Lower lobe of right lung (tissue), 2 donors: ENCODE measurements around the gene FBXL13. TPM values are rescaled to one million over a fixed set of nuclear protein-coding genes. Genes with fewer than 3 reads are reported as not detected.
"Not testable (repeated sequence)": the region's sequence is repeated elsewhere in the genome, so short reads cannot be mapped to it uniquely, and the experiment has no call there.

ENCODE experiments used
- ATAC-seq, 2 donors: fragments of 200-7000 bp; cut with Tn5 transposase; one replicate each; pipeline ENCODE4 v1.9.1; 2020 to 2022; ENCODE audit warnings: mild to moderate bottlenecking in 2 of 2, moderate library complexity in 2 of 2
- DNase-seq: peaks from one replicate; pipeline ENCODE4 v3.0.0-alpha.2; 2020
- H3K27ac ChIP-seq: fragments of 200-600 bp; one replicate; pipeline ENCODE4 v1.8.0; 2022
- H3K27me3 ChIP-seq: fragments of 200-600 bp; one replicate; pipeline ENCODE4 v1.8.0; 2022; ENCODE audit warnings: low read depth
- H3K36me3 ChIP-seq: fragments of 200-600 bp; one replicate; pipeline ENCODE4 v1.8.0; 2022; ENCODE audit warnings: mild to moderate bottlenecking
- H3K4me1 ChIP-seq: fragments of 200-600 bp; one replicate; pipeline ENCODE4 v1.8.0; 2022
- H3K4me3 ChIP-seq: fragments of 200-600 bp; one replicate; pipeline ENCODE4 v1.8.0; 2022; ENCODE audit warnings: mild to moderate bottlenecking
- H3K9me3 ChIP-seq: fragments of 200-600 bp; one replicate; pipeline ENCODE4 v1.8.0; 2022
- intact Hi-C: fragments of 100-400 bp; cut with DNase I; formaldehyde crosslinking; loops from one replicate; pipeline ENCODE4 v1.11.0; 2022
- total RNA-seq: library from RNA; stranded (reverse); fragmentation: NEBNext Ultra II Directional; extraction: Animal tissue kit (Norgen Biotek cat#: 25700); gene quantifications from one replicate; pipeline ENCODE4 v1.2.1, GENCODE V29; 2021
- TF ChIP-seq, protein P1 (sequence below): fragments of 200-600 bp; IDR thresholded peaks from one replicate; pipeline ENCODE4 v1.8.0; 2022; ENCODE audit warnings: antibody characterized with exemption, mild to moderate bottlenecking
- donor health status: DM: no; HTN: yes; CAD: no; lungs with severe emphysema.

Gene FBXL13
- total RNA-seq, 1 donor from 2014 or later: 3.4 TPM

DNA sequence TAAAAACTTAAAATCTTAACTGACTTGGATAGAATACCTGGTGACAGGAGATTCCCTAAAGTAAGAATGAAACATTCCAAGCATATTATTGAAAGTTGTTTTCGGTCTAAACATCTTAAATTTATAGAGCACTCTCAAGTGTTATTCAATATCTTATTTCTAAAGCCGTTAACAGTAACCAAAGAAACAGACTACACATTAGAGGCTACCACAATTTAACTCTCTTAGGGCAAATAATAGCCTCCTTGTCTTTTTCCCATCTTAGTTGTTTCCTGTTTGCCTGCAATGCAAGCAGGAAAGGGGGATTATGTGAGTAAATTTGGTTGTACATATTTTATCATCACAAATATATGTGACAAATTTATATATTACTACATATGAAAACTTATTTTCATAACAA, 42.9 kb upstream of the FBXL13 start:
- no peaks in the 10 kb centered on the region for H3K27me3 ChIP-seq

DNA sequence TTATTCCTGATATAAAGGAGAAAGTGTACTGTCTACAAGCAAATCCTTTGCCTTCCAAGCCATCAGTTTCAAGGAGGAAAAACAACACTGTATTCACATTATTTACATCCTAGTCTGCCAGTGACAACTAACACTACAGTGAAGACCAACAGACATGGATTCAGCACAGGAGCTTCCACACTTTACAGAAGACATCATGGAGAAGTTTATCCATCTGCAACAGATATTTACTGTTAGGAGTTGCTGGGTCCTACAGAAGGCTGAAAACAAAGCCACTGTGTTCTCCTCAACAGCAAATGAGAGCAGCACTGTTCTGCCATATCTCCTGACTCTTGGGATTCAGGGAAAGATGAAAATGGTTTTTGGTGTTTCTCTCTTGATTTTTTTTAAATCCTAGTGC, 42.4 kb upstream of the FBXL13 start:
- Histone ChIP-seq H3K4me3 (no peak overlapping the region), H3K36me3 (peaks cover 33% of the 10 kb centered on the region), H3K27ac (no peak overlapping the region), H3K9me3 (no peaks in the 10 kb centered on the region), H3K4me1 (no peaks in the 10 kb centered on the region), H3K27me3 (no peaks in the 10 kb centered on the region)
- no peak for DNase-seq
- TF ChIP-seq, protein P1, sequence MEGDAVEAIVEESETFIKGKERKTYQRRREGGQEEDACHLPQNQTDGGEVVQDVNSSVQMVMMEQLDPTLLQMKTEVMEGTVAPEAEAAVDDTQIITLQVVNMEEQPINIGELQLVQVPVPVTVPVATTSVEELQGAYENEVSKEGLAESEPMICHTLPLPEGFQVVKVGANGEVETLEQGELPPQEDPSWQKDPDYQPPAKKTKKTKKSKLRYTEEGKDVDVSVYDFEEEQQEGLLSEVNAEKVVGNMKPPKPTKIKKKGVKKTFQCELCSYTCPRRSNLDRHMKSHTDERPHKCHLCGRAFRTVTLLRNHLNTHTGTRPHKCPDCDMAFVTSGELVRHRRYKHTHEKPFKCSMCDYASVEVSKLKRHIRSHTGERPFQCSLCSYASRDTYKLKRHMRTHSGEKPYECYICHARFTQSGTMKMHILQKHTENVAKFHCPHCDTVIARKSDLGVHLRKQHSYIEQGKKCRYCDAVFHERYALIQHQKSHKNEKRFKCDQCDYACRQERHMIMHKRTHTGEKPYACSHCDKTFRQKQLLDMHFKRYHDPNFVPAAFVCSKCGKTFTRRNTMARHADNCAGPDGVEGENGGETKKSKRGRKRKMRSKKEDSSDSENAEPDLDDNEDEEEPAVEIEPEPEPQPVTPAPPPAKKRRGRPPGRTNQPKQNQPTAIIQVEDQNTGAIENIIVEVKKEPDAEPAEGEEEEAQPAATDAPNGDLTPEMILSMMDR: no peak
- ATAC-seq: no peak
- intact Hi-C loops: no loop called here

More for the DNA sequence above, 42.9 kb upstream of the FBXL13 start:
- ATAC-seq: no peak
- Histone ChIP-seq H3K4me1 (no peaks in the 10 kb centered on the region), H3K4me3 (no peak overlapping the region), H3K9me3 (no peaks in the 10 kb centered on the region), H3K36me3 (peaks cover 37% of the 10 kb centered on the region), H3K27ac (no peak overlapping the region)
- intact Hi-C loops: no loop called here
- TF ChIP-seq, protein P1: no peak
- DNase-seq: no peak

DNA sequence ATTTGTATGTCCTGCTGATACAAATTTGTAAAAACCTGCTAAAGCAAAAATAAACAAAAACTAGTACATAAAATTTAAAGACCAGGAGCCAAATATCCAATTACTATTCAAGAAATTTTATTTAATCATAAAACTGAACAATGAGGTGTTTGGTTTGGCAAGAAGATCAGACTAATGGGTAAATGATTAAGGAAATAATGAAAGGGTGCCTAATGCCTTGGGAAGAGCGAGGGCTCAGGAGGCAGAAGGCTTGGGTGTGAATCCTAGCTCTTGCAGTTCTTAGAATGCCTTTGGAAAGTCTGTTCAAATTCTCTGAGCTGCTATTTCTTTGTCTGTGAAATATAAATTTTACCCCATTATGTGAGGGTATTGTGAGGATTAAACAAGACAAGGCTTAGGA, 41.9 kb upstream of the FBXL13 start:
- Histone ChIP-seq H3K9me3 (no peaks in the 10 kb centered on the region), H3K4me3 (no peak overlapping the region), H3K27ac (no peak overlapping the region), H3K27me3 (no peaks in the 10 kb centered on the region), H3K36me3 (peaks cover 28% of the 10 kb centered on the region), H3K4me1 (no peaks in the 10 kb centered on the region)
- intact Hi-C loops: no loop called here
- ATAC-seq (no peak), DNase-seq (no peak)
- TF ChIP-seq, protein P1: no peak

DNA sequence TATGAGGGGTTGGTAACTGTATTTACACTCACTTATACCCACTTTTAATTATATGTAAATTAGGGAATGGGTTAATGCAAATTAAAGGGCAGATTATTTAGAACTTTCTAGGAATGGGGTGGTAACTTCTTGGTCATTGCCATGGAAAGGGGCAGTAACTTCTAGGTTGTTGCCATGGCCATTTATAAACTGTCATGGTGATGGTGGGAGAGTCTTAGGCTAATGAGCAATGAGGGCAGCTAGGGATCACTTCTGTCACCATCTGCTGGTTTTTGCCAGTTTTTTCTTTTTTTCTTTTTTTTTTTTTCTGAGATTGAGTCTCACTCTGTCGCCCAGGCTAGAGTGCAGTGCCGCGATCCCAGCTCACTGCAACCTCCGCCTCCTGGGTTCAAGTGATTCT, 41.2 kb upstream of the FBXL13 start:
- Histone ChIP-seq H3K4me3 (no peak overlapping the region), H3K36me3 (peaks cover 21% of the 10 kb centered on the region), H3K9me3 (no peaks in the 10 kb centered on the region), H3K27ac (no peak overlapping the region), H3K27me3 (no peaks in the 10 kb centered on the region), H3K4me1 (no peaks in the 10 kb centered on the region)
- no peak for ATAC-seq
- TF ChIP-seq, protein P1: no peak
- intact Hi-C loops: no loop called here
- no peak for DNase-seq

DNA sequence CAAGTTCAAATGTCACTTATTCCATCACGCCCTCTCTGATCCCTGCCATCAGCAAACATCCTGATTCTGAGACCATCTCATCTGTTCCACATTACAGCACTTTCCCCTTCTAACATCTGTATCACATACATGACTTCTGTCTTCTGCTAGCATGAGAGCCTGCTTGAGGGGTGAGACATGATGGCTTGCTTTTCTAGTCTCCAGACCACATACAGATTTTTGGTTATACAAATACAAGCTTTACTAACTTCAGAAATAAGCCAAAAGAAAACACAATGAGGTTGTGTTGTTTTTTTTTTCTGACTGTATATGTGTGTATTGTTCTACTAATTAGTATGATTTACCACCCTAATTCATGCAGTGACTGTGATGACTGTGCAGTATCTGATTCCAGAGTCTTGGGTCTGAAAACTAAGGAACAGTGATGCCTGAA, 40.0 kb upstream of the FBXL13 start:
- H3K27me3 ChIP-seq: no peaks in the 10 kb centered on the region
- ATAC-seq (no peak), DNase-seq (no peak)
- H3K4me3 ChIP-seq: no peak overlapping the region
- no peaks in the 10 kb centered on the region for H3K4me1 ChIP-seq
- H3K27ac ChIP-seq: no peak overlapping the region
- TF ChIP-seq, protein P1: no peak
- intact Hi-C loops: no loop called here
- H3K36me3 ChIP-seq: peaks cover 14% of the 10 kb centered on the region
- H3K9me3 ChIP-seq: no peaks in the 10 kb centered on the region

DNA sequence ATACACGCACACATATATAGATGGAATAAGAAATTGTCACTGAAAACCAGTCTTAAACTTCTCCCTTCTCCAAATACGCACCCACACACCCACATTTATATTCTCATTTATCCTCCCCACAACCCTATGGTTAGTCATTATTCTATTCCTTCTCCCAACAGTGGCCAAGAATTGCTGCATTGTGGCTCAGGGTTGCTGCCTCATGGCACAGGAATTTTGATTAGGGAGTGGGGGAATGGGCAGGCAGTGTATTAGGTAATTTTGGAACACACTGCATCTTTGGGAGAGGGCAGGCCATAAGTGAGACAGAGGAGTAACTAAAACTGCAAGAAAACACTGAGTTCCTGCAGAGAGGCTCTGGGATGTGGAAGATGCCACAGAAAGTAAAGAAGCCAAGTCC, 38.6 kb upstream of the FBXL13 start:
- Histone ChIP-seq H3K4me1 (no peaks in the 10 kb centered on the region), H3K9me3 (no peaks in the 10 kb centered on the region), H3K36me3 (peaks cover 10% of the 10 kb centered on the region), H3K27me3 (no peaks in the 10 kb centered on the region), H3K27ac (no peak overlapping the region), H3K4me3 (no peak overlapping the region)
- DNase-seq: no peak
- TF ChIP-seq, protein P1: no peak
- intact Hi-C loops: no loop called here
- no peak for ATAC-seq

DNA sequence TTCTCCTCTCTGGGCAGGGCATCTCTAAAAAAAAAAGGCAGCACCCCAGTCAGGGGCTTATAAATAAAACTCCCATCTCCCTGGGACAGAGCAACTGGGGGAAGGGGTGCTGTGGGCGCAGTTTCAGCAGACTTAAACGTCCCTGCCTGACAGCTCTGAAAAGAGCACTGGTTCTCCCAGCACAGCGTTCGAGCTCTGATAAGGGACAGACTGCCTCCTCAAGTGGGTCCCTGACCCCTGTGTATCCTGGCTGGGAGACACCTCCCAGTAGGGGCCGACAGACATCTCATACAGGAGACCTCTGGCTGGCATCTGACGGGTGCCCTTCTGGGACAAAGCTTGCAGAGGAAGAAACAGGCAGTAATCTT, 32.1 kb upstream of the FBXL13 start:
- H3K27ac ChIP-seq, H3K4me1 ChIP-seq, H3K27me3 ChIP-seq, DNase-seq, H3K9me3 ChIP-seq, H3K4me3 ChIP-seq, ATAC-seq, intact Hi-C loops: not testable (repeated sequence)
- peaks cover 32% of the 10 kb centered on the region for H3K36me3 ChIP-seq
